ENCODE data around the gene ADAMTS2.
A peak's percentile ranks its signal among the peaks of the same experiment; 100 is the strongest.

Gene ADAMTS2

GRCh38 chr5:179294131-179294780 is 51.0 kb downstream of the ADAMTS2 start:
- Mint-ChIP-seq H3K27ac (no peak overlapping the region), H3K4me1 (peaks cover 74% of the 10 kb centered on the region), H3K36me3 (ENCODE audit: low read depth) (peaks cover 17% of the 10 kb centered on the region), H3K9me3 (peaks cover 23% of the 10 kb centered on the region), H3K4me3 (no peak overlapping the region), H3K27me3 (ENCODE audit: low read depth, poor library complexity) (peaks cover 4% of the 10 kb centered on the region)
- no peak for TF ChIP-seq CTCF (IDR thresholded peaks at IDR 0.05)
- DNase-seq = no peak

- Mint-ChIP-seq H3K27me3 (ENCODE audit: low read depth, poor library complexity) (peaks cover 4% of the 10 kb centered on the region), H3K4me1 (peaks cover 75% of the 10 kb centered on the region), H3K27ac (peak overlapping the region; percentile 94), H3K9me3 (peaks cover 11% of the 10 kb centered on the region), H3K4me3 (peak overlapping the region; percentile 41), H3K36me3 (ENCODE audit: low read depth) (peaks cover 7% of the 10 kb centered on the region)
- DNase-seq = no peak
- no peak for TF ChIP-seq CTCF (IDR thresholded peaks at IDR 0.05)
Measured at GRCh38 chr5:179292681-179293635, 52.3 kb downstream of the ADAMTS2 start.

GRCh38 chr5:179292202-179292601 is 53.1 kb downstream of the ADAMTS2 start:
- peaks cover 4% of the 10 kb centered on the region for H3K9me3 Mint-ChIP-seq
- no peak for DNase-seq
- no peak overlapping the region for H3K4me3 Mint-ChIP-seq
- H3K27ac Mint-ChIP-seq = peak overlapping the region; percentile 84
- H3K4me1 Mint-ChIP-seq = peaks cover 75% of the 10 kb centered on the region
- H3K27me3 Mint-ChIP-seq (ENCODE audit: low read depth, poor library complexity) = no peaks in the 10 kb centered on the region
- no peak for TF ChIP-seq CTCF (IDR thresholded peaks at IDR 0.05)
- H3K36me3 Mint-ChIP-seq (ENCODE audit: low read depth) = peaks cover 7% of the 10 kb centered on the region

GRCh38 chr5:179290681-179291540 is 54.4 kb downstream of the ADAMTS2 start:
- H3K27ac Mint-ChIP-seq = no peak overlapping the region
- H3K9me3 Mint-ChIP-seq = peaks cover 4% of the 10 kb centered on the region
- no peak for DNase-seq
- H3K36me3 Mint-ChIP-seq (ENCODE audit: low read depth) = peaks cover 7% of the 10 kb centered on the region
- H3K4me1 Mint-ChIP-seq = peaks cover 75% of the 10 kb centered on the region
- no peaks in the 10 kb centered on the region for H3K27me3 Mint-ChIP-seq (ENCODE audit: low read depth, poor library complexity)
- TF ChIP-seq CTCF (IDR thresholded peaks at IDR 0.05) = no peak
- H3K4me3 Mint-ChIP-seq = no peak overlapping the region

GRCh38 chr5:179289756-179290385 is 55.4 kb downstream of the ADAMTS2 start:
- Mint-ChIP-seq H3K4me3 (peak overlapping the region; percentile 54), H3K9me3 (peaks cover 4% of the 10 kb centered on the region), H3K4me1 (peaks cover 75% of the 10 kb centered on the region), H3K27ac (peak overlapping the region; percentile 85), H3K27me3 (ENCODE audit: low read depth, poor library complexity) (peaks cover 2% of the 10 kb centered on the region), H3K36me3 (ENCODE audit: low read depth) (peaks cover 7% of the 10 kb centered on the region)
- TF ChIP-seq CTCF (IDR thresholded peaks at IDR 0.05) = no peak
- no peak for DNase-seq
